ENCODE data around the gene CELF2. TPM values are rescaled to one million over a fixed set of nuclear protein-coding genes. Genes with fewer than 3 reads are reported as not detected.
A peak's percentile ranks its signal among the peaks of the same experiment; 100 is the strongest.

The CELF2 gene
- total and polyA plus RNA-seq, 8 donors, result 58.0 to 107 (median 65.9) TPM

DNA sequence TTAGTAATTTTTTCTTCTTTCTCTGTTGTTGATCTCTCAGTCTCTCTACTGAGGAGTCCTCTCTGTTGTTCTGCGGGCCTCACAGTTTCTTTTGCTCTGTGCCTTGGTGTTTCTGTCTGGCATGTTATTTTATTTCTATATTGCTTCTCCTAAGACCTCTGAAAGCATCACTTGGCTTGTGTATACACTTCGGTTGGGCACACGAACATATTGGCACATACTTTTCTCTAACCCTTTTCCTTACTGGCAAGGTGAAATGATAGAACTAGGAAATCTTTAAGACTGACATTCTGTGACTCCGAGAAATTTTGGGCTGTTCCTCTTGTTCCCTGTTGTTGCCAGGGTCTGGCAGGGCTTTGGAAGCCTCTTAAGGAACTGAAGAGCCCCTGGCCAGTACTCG is 148.9 kb downstream of the CELF2 start:
- ATAC-seq (no peak), DNase-seq (no peak)
- H3K4me1 ChIP-seq, result peaks cover 8 to 74% of the 10 kb centered on the region in 2 donors
- peak overlapping the region; percentile 83 to 97 for H3K27ac ChIP-seq
- H3K36me3 ChIP-seq, result peaks cover 0 to 6% of the 10 kb centered on the region in 2 donors
- peaks cover 0 to 7% of the 10 kb centered on the region in 2 donors for H3K27me3 ChIP-seq
- intact Hi-C loops (cut with DNase I), result no loop called here
- TF ChIP-seq, protein P1, sequence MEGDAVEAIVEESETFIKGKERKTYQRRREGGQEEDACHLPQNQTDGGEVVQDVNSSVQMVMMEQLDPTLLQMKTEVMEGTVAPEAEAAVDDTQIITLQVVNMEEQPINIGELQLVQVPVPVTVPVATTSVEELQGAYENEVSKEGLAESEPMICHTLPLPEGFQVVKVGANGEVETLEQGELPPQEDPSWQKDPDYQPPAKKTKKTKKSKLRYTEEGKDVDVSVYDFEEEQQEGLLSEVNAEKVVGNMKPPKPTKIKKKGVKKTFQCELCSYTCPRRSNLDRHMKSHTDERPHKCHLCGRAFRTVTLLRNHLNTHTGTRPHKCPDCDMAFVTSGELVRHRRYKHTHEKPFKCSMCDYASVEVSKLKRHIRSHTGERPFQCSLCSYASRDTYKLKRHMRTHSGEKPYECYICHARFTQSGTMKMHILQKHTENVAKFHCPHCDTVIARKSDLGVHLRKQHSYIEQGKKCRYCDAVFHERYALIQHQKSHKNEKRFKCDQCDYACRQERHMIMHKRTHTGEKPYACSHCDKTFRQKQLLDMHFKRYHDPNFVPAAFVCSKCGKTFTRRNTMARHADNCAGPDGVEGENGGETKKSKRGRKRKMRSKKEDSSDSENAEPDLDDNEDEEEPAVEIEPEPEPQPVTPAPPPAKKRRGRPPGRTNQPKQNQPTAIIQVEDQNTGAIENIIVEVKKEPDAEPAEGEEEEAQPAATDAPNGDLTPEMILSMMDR (IDR thresholded peaks at IDR 0.05), result no peak
- H3K9me3 ChIP-seq, result no peaks in the 10 kb centered on the region
- H3K4me3 ChIP-seq, result peak overlapping the region; percentile 41 to 80

DNA sequence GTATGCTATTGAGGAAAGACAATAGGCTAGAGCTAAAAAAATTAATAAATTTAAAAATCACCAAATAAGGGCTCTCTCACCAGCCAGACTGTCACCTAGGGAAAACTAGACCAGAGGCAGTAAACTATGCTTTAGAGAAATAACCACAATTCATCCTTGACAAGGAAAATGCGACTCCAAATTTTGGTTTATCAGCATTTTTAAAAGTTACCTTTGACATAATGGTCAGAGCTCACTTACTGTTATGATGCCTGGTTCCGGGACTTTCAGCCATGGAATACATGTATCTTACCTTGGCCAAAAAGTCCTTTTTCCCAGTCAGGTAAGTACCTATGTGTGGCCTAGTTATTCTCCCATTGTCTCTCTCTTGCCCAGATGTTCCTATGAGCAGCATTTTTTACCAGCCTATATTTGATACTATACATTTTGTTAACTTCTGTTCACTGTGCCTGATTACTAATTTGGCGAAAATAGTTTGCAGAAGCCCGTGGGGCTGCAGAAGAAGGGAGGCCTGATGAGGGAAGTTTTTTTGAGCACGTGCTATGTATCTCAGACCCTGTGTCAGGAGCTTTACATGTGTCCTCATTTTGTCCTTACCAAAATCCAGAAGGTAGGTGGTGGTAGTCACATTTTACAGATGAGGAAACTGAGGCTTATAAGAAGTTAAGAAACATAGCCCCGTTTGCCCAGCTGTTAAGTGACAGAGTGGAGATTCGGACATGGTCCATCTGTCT is 149.7 kb downstream of the CELF2 start:
- H3K27me3 ChIP-seq, result peaks cover 0 to 7% of the 10 kb centered on the region in 2 donors
- peak overlapping the region; percentile 41 to 80 for H3K4me3 ChIP-seq
- H3K27ac ChIP-seq, result peak overlapping the region in 1 of 2 donors; percentile 97
- no peak for DNase-seq
- H3K9me3 ChIP-seq, result no peaks in the 10 kb centered on the region
- intact Hi-C loops (cut with DNase I), result no loop called here
- peaks cover 0 to 6% of the 10 kb centered on the region in 2 donors for H3K36me3 ChIP-seq
- peaks cover 8 to 74% of the 10 kb centered on the region in 2 donors for H3K4me1 ChIP-seq
- ATAC-seq, result no peak
- TF ChIP-seq, protein P1 (IDR thresholded peaks at IDR 0.05), result no peak

DNA sequence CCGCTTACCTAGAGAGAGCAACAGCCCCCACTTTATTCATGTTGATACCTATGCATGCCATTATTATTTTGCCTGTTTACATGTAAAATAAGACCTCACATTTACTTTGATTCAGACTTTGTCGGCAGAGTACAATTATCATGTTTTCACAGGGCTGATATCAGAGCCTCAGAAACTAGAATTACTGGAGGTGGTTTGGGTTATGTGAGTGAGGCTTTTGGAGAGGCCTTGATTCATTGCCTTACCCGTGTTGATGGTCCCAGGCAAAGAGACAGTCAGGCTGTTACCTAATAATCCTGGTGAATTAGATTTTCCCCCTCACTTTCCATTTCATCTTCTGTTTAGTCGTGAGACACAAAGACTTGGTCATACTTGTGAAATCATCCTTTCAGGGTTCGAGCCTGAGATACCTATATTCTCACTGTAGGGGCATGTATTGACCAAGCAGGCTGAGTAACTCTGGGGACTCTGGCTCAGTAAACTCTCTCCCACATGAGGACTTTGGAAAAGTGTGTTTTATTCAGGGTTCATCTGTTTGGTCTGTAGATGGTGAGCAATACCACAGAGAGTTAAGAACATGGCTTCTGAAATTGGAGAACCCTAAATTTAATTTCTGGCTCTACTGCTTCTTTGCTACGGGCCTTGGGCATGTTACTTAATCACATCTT is 150.9 kb downstream of the CELF2 start:
- peak overlapping the region in 1 of 2 donors; percentile 97 for H3K27ac ChIP-seq
- intact Hi-C loops (cut with DNase I), result no loop called here
- H3K36me3 ChIP-seq, result peaks cover 0 to 6% of the 10 kb centered on the region in 2 donors
- H3K27me3 ChIP-seq, result peaks cover 0 to 7% of the 10 kb centered on the region in 2 donors
- ATAC-seq, result no peak
- H3K4me1 ChIP-seq, result peaks cover 3 to 74% of the 10 kb centered on the region in 2 donors
- DNase-seq, result no peak
- no peaks in the 10 kb centered on the region for H3K9me3 ChIP-seq
- TF ChIP-seq, protein P1 (IDR thresholded peaks at IDR 0.05), result no peak
- peak overlapping the region in 1 of 2 donors; percentile 80 for H3K4me3 ChIP-seq

DNA sequence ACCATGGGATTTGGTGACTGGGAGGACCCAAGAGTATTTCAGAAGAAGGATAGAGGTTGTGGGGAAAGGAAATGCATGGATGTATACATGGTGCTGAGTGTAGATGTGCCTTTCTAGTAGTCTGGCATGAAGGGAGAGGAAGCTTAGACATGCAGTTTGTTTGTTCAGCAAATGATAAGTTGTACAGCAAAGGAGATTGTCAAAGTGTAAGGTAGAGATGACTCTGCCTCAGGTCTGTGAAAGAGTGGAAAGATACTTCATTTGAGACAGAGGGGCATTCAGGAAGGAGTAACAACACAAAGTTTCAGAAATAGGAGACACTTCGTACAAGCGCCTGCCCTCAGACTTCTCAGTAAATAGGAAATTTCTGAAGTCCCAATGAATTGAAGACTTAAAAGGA is 152.3 kb downstream of the CELF2 start:
- intact Hi-C loops (cut with DNase I), result no loop called here
- peak overlapping the region in 1 of 2 donors; percentile 80 for H3K4me3 ChIP-seq
- TF ChIP-seq, protein P1 (IDR thresholded peaks at IDR 0.05), result no peak
- no peaks in the 10 kb centered on the region for H3K9me3 ChIP-seq
- H3K4me1 ChIP-seq, result peaks cover 0 to 74% of the 10 kb centered on the region in 2 donors
- no peak for DNase-seq
- H3K27me3 ChIP-seq, result peaks cover 0 to 7% of the 10 kb centered on the region in 2 donors
- no peak for ATAC-seq
- peak overlapping the region in 1 of 2 donors; percentile 97 for H3K27ac ChIP-seq
- peaks cover 0 to 6% of the 10 kb centered on the region in 2 donors for H3K36me3 ChIP-seq

DNA sequence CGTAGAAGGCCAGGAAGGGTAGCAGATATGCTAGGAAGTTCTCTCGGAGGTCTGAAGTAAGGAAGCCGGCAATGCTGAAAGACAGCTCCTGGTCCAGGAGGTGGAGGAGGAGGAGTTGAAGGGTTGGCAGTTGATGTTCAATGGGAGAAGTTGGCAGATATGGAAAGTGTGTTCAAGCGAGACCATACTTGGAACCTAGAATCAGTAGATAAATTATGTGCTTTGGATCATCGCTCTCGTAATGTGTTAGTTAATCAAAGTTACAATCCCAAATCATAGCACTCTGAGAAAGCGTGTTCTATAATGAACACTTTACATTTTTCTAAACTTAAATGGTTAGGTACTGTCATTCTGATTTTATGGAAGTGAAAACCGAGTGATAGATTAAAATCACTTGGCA is 152.9 kb downstream of the CELF2 start:
- Histone ChIP-seq H3K27me3 (peaks cover 0 to 5% of the 10 kb centered on the region in 2 donors), H3K4me3 (peak overlapping the region in 1 of 2 donors; percentile 80), H3K4me1 (peaks cover 0 to 76% of the 10 kb centered on the region in 2 donors), H3K36me3 (peaks cover 0 to 6% of the 10 kb centered on the region in 2 donors), H3K27ac (peak overlapping the region; percentile 60 to 97), H3K9me3 (no peaks in the 10 kb centered on the region)
- ATAC-seq, result no peak
- TF ChIP-seq, protein P1 (IDR thresholded peaks at IDR 0.05), result no peak
- intact Hi-C loops (cut with DNase I), result no loop called here
- DNase-seq, result no peak

Measured in left lung (tissue), 10 donors.